Suprapubic skin (tissue), 4 donors: ENCODE results near the gene PPP1R1C. TPM values are rescaled to one million over a fixed set of nuclear protein-coding genes. Genes with fewer than 3 reads are reported as not detected.
"Not testable (repeated sequence)": the region's sequence is repeated elsewhere in the genome, so short reads cannot be mapped to it uniquely, and the experiment has no call there.

ENCODE experiments used
- DNase-seq, 2 donors: peaks; one replicate each; pipeline ENCODE4 v3.0.0-alpha.2; 2019; ENCODE audit warnings: low spot score in 2 of 2
- H3K27ac ChIP-seq: fragments of 200-600 bp; sonication (generic); one replicate; pipeline ENCODE4 v1.5.1; 2019
- H3K27me3 ChIP-seq: fragments of 200-600 bp; sonication (generic); one replicate; pipeline ENCODE4 v1.5.1; 2019
- H3K36me3 ChIP-seq: fragments of 200-600 bp; sonication (generic); one replicate; pipeline ENCODE4 v1.5.1; 2019
- H3K4me1 ChIP-seq: fragments of 200-600 bp; sonication (generic); one replicate; pipeline ENCODE4 v1.5.1; 2019
- H3K4me3 ChIP-seq: fragments of 200-600 bp; sonication (generic); one replicate; pipeline ENCODE4 v1.5.1; 2019; ENCODE audit warnings: mild to moderate bottlenecking
- H3K9me3 ChIP-seq: fragments of 200-600 bp; sonication (generic); one replicate; pipeline ENCODE4 v1.5.1; 2019
- CTCF ChIP-seq, 2 donors: fragments of 200-600 bp in 1 of 2; fragments of 450-650 bp in 1 of 2; sonication (generic) in 1 of 2; IDR thresholded peaks; one replicate each; pipeline ENCODE4 v1.5.1; 2016 to 2019; ENCODE audit warnings: antibody characterized with exemption in 2 of 2, mild to moderate bottlenecking in 1 of 2, moderate library complexity in 1 of 2
- EP300 ChIP-seq: sonication (generic); formaldehyde crosslinking; IDR thresholded peaks from one replicate; pipeline ENCODE4 v1.6.1; 2017; ENCODE audit warnings: antibody characterized with exemption
- POLR2A ChIP-seq, 2 donors: fragments of 450-650 bp; IDR thresholded peaks; one replicate each; pipeline ENCODE4 v1.6.1; 2017; ENCODE audit warnings: antibody characterized with exemption in 2 of 2, mild to moderate bottlenecking in 2 of 2, moderate library complexity in 2 of 2
- POLR2AphosphoS5 ChIP-seq, 3 donors: sonication (generic); formaldehyde crosslinking; IDR thresholded peaks; one replicate each; pipeline ENCODE4 v1.6.1; 2017; ENCODE audit warnings: antibody characterized with exemption in 3 of 3
- WGBS: methylation state at CpG from one replicate; pipeline ENCODE4 v1.1.5; 2018; 5-methylcytosine and 5-hydroxymethylcytosine counted together
- total RNA-seq, 4 donors: library from RNA; depleted of rRNA; stranded (reverse); fragments of >200 nt; gene quantifications; one replicate each; pipeline ENCODE4 v1.1.0, GENCODE V29; 2016

The PPP1R1C gene
- total RNA-seq, 4 donors from 2014 or later: 2.0 to 5.8 TPM; not detected in 2

GRCh38 chr2:182019731-182020130 is 34.1 kb downstream of the PPP1R1C start:
- 45% methylated on average over 2 of the region's 2 CpGs for WGBS
- TF ChIP-seq CTCF (IDR thresholded peaks at IDR 0.05): no peak
- no peak for TF ChIP-seq POLR2AphosphoS5 (IDR thresholded peaks at IDR 0.05)
- TF ChIP-seq POLR2A (IDR thresholded peaks at IDR 0.05): no peak
- no peak for TF ChIP-seq EP300
- Histone ChIP-seq H3K4me3 (no peak overlapping the region), H3K27ac (no peak overlapping the region), H3K9me3 (peaks cover 17% of the 10 kb centered on the region), H3K27me3 (no peaks in the 10 kb centered on the region), H3K4me1 (no peaks in the 10 kb centered on the region), H3K36me3 (no peaks in the 10 kb centered on the region)
- DNase-seq: no peak

- Histone ChIP-seq H3K27ac (no peak overlapping the region), H3K4me1 (no peaks in the 10 kb centered on the region), H3K36me3 (no peaks in the 10 kb centered on the region), H3K27me3 (no peaks in the 10 kb centered on the region), H3K4me3 (no peak overlapping the region), H3K9me3 (peaks cover 17% of the 10 kb centered on the region)
- no peak for TF ChIP-seq POLR2A (IDR thresholded peaks at IDR 0.05)
- TF ChIP-seq CTCF (IDR thresholded peaks at IDR 0.05): no peak
- TF ChIP-seq EP300: no peak
- DNase-seq: no peak
- WGBS: 39% methylated on average over 4 of the region's 4 CpGs
Observed at GRCh38 chr2:182020286-182021070, 34.8 kb downstream of the PPP1R1C start.

- H3K36me3 ChIP-seq: no peaks in the 10 kb centered on the region
- peaks cover 17% of the 10 kb centered on the region for H3K9me3 ChIP-seq
- no peaks in the 10 kb centered on the region for H3K27me3 ChIP-seq
- no peak overlapping the region for H3K4me3 ChIP-seq
- H3K4me1 ChIP-seq: no peaks in the 10 kb centered on the region
- DNase-seq: no peak
- TF ChIP-seq CTCF (IDR thresholded peaks at IDR 0.05): no peak
- TF ChIP-seq POLR2AphosphoS5 (IDR thresholded peaks at IDR 0.05): no peak
- TF ChIP-seq EP300: no peak
- no peak for TF ChIP-seq POLR2A (IDR thresholded peaks at IDR 0.05)
- no peak overlapping the region for H3K27ac ChIP-seq
Observed at GRCh38 chr2:182023235-182023634, 37.6 kb downstream of the PPP1R1C start.

GRCh38 chr2:182030875-182031274 is 45.2 kb downstream of the PPP1R1C start:
- not testable (repeated sequence) for H3K27ac ChIP-seq, H3K9me3 ChIP-seq, H3K36me3 ChIP-seq, DNase-seq, H3K4me3 ChIP-seq, H3K4me1 ChIP-seq, H3K27me3 ChIP-seq
- whole genome bisulfite sequencing: 93% methylated on average over 21 of the region's 21 CpGs

GRCh38 chr2:182031956-182032355 is 46.3 kb downstream of the PPP1R1C start:
- H3K4me3 ChIP-seq: no peak overlapping the region
- no peak for TF ChIP-seq POLR2A (IDR thresholded peaks at IDR 0.05)
- no peak for TF ChIP-seq EP300
- TF ChIP-seq POLR2AphosphoS5 (IDR thresholded peaks at IDR 0.05): no peak
- no peak for TF ChIP-seq CTCF (IDR thresholded peaks at IDR 0.05)
- H3K4me1 ChIP-seq: no peaks in the 10 kb centered on the region
- no peaks in the 10 kb centered on the region for H3K36me3 ChIP-seq
- no peaks in the 10 kb centered on the region for H3K27me3 ChIP-seq
- DNase-seq: no peak
- 81% methylated on average over 2 of the region's 2 CpGs for WGBS
- H3K9me3 ChIP-seq: no peaks in the 10 kb centered on the region
- H3K27ac ChIP-seq: no peak overlapping the region

GRCh38 chr2:182033449-182033848 is 47.8 kb downstream of the PPP1R1C start:
- H3K27ac ChIP-seq: no peak overlapping the region
- H3K9me3 ChIP-seq: no peaks in the 10 kb centered on the region
- DNase-seq: no peak
- no peaks in the 10 kb centered on the region for H3K4me1 ChIP-seq
- no peaks in the 10 kb centered on the region for H3K36me3 ChIP-seq
- H3K27me3 ChIP-seq: no peaks in the 10 kb centered on the region
- TF ChIP-seq EP300 (no peak), CTCF (IDR thresholded peaks at IDR 0.05) (no peak), POLR2A (IDR thresholded peaks at IDR 0.05) (no peak), POLR2AphosphoS5 (IDR thresholded peaks at IDR 0.05) (no peak)
- WGBS: 98% methylated on average over 3 of the region's 3 CpGs
- no peak overlapping the region for H3K4me3 ChIP-seq
